D721Med (cell line): Measurements from ENCODE around the gene ITLN1.
"Not testable (repeated sequence)": the region's sequence is repeated elsewhere in the genome, so short reads cannot be mapped to it uniquely, and the experiment has no call there.

ENCODE experiments used
- DNase-seq: peaks from one replicate; pipeline ENCODE4 v3.0.0; 2011; ENCODE audit warnings: low spot score; ENCODE audit not compliant: insufficient read length
- FAIRE-seq: peaks from 2 replicates; lab custom pipeline; 2011; peaks lifted over from hg19 to GRCh38; lab: Jason Lieb, UNC
- TF ChIP-seq, protein P1 (sequence below): IDR thresholded peaks from 2 replicates; pipeline ENCODE4 v1.5.1; 2012; ENCODE audit warnings: mild to moderate bottlenecking, control low read depth; ENCODE audit not compliant: insufficient read depth; ENCODE audit errors: missing control alignments

Gene ITLN1

GRCh38 chr1:160880216-160880615 lies 4.8 kb downstream of the ITLN1 start:
- TF ChIP-seq, protein P1, sequence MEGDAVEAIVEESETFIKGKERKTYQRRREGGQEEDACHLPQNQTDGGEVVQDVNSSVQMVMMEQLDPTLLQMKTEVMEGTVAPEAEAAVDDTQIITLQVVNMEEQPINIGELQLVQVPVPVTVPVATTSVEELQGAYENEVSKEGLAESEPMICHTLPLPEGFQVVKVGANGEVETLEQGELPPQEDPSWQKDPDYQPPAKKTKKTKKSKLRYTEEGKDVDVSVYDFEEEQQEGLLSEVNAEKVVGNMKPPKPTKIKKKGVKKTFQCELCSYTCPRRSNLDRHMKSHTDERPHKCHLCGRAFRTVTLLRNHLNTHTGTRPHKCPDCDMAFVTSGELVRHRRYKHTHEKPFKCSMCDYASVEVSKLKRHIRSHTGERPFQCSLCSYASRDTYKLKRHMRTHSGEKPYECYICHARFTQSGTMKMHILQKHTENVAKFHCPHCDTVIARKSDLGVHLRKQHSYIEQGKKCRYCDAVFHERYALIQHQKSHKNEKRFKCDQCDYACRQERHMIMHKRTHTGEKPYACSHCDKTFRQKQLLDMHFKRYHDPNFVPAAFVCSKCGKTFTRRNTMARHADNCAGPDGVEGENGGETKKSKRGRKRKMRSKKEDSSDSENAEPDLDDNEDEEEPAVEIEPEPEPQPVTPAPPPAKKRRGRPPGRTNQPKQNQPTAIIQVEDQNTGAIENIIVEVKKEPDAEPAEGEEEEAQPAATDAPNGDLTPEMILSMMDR: no peak
- FAIRE-seq (no peak), DNase-seq (no peak)

GRCh38 chr1:160879056-160879455 lies 5.9 kb downstream of the ITLN1 start:
- FAIRE-seq: no peak
- TF ChIP-seq, protein P1: no peak

DNA sequence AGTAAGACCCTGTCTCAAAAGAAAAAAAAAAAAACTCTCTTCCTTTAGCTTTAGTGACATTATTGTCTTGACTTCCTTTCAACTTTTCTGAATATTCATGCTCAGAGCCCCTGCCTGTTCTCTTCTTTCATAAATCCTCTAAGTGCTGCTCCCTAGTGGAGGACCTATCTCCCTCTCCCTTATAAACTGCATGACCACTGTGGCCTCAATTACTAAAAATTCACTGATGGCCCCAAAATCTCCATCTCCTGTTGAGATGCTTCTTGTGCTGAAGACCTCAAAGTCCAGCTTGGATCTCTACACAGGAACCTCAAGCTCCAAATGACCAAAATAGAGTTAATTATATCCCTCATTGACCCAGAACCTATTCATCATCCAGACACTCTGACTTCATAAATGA lies 7.8 kb downstream of the ITLN1 start:
- DNase-seq: no peak
- TF ChIP-seq, protein P1: no peak
- no peak for FAIRE-seq

More at GRCh38 chr1:160879056-160879455, 5.9 kb downstream of the ITLN1 start:
- DNase-seq: no peak

GRCh38 chr1:160876311-160876710 lies 8.7 kb downstream of the ITLN1 start:
- TF ChIP-seq, protein P1: no peak
- no peak for FAIRE-seq
- DNase-seq: no peak

GRCh38 chr1:160875591-160875990 lies 9.4 kb downstream of the ITLN1 start:
- not testable (repeated sequence) for FAIRE-seq, DNase-seq

DNA sequence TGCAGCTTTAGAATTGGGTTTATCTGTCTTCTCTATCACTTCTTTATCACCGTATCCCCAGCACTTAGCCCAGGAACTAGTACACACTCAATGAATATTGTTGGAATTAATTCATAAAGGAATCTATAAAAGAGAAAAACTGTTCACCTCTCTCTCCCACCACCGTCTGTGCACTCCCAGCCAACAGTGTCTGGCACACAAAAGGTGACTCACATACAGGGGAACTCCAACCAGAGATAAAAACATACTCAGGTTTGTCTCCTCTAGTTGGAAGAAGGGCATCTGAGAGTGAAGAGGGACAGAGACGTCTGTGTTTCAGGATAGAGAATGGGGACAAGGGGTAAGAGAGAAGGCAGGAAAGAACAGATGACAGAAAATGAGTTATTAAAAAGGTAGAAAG lies 10.0 kb downstream of the ITLN1 start:
- no peak for FAIRE-seq
- TF ChIP-seq, protein P1: no peak
- DNase-seq: no peak

GRCh38 chr1:160868141-160868540 lies 16.8 kb downstream of the ITLN1 start:
- FAIRE-seq: no peak
- no peak for DNase-seq
- TF ChIP-seq, protein P1: no peak

- DNase-seq: not testable (repeated sequence)
These were observed 17.3 kb downstream of the ITLN1 start for GRCh38 chr1:160867651-160868050.

More at GRCh38 chr1:160867651-160868050, 17.3 kb downstream of the ITLN1 start:
- FAIRE-seq: not testable (repeated sequence)
